WERI-Rb-1 (cell line): ENCODE measurements around the gene C2orf49.

Experiments
- DNase-seq: peaks from one replicate; pipeline ENCODE4 v3.0.0-alpha.2; 2020
- H3K27ac ChIP-seq: fragments of 250-450 bp; sonication (Bioruptor Pico); 2 replicates; pipeline ENCODE4 v1.5.1; 2020; ENCODE audit warnings: mild to moderate bottlenecking, moderate library complexity
- H3K27me3 ChIP-seq: fragments of 250-450 bp; sonication (Bioruptor Pico); 2 replicates; pipeline ENCODE4 v1.5.1; 2021; ENCODE audit warnings: mild to moderate bottlenecking, low read depth, moderate library complexity; ENCODE audit not compliant: insufficient read depth, severe bottlenecking
- H3K36me3 ChIP-seq: fragments of 250-450 bp; sonication (Bioruptor Pico); 2 replicates; pipeline ENCODE4 v1.5.1; 2020; ENCODE audit warnings: mild to moderate bottlenecking, moderate library complexity
- H3K4me3 ChIP-seq: 2 replicates; pipeline ENCODE4 v1.5.1; 2011; ENCODE audit warnings: low read depth, mild to moderate bottlenecking, control low read depth, low read length
- H3K9me3 ChIP-seq: fragments of 250-450 bp; sonication (Bioruptor Pico); 2 replicates; pipeline ENCODE4 v1.5.1; 2021; ENCODE audit warnings: mild to moderate bottlenecking, moderate library complexity; ENCODE audit not compliant: severe bottlenecking
- TF ChIP-seq, protein P1 (sequence below): IDR thresholded peaks from 2 replicates; pipeline ENCODE4 v1.5.1; 2011; ENCODE audit warnings: low read depth, mild to moderate bottlenecking, control low read depth, inconsistent platforms, low read length

C2orf49 gene

DNA sequence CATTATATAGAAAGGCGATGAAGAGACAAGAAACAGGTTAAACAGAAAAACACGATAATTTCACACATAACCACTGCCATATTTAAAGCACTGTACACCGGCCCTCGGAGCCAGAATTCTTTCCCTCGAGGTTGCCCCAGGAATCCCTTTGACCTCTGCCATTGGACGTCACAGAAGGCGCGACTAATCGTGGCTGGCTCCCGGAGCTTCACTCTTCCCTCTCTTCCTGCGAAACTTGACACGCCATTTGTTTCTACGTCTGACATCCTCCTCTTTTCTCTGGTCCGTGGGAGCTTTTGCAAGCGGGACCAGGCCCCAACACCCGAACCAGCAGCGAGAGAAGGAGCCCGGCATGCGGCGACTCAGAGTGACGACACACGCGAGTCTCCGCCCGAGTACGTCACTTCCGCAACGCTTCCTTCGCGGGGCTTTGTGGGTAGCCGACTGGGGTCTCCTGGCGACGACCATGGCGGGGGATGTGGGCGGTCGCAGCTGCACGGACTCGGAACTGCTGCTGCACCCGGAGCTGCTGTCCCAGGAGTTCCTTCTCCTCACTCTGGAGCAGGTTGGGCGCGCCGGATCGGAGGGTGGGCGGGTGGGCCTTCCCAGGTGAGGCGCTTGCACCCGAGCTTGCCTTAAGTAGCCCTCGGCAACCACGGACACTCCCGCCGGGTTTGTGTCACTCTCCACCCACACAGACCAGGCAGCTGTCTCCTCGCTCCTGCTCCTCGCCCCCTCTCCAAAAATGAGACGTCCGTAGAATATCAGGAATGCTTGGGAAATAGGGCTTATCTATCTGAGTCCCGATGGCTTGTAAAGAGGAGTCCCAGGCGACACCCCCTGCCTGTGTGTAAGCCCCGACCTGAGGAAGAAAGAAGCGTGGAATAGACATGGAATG, at the start of gene C2orf49:
TSS of gene C2orf49 (plus strand) at position 419 of the 898 bp plus-strand sequence. CDS start at position 467, 48 bp downstream.
- DNase-seq, result peak; percentile 87
- TF ChIP-seq, protein P1, sequence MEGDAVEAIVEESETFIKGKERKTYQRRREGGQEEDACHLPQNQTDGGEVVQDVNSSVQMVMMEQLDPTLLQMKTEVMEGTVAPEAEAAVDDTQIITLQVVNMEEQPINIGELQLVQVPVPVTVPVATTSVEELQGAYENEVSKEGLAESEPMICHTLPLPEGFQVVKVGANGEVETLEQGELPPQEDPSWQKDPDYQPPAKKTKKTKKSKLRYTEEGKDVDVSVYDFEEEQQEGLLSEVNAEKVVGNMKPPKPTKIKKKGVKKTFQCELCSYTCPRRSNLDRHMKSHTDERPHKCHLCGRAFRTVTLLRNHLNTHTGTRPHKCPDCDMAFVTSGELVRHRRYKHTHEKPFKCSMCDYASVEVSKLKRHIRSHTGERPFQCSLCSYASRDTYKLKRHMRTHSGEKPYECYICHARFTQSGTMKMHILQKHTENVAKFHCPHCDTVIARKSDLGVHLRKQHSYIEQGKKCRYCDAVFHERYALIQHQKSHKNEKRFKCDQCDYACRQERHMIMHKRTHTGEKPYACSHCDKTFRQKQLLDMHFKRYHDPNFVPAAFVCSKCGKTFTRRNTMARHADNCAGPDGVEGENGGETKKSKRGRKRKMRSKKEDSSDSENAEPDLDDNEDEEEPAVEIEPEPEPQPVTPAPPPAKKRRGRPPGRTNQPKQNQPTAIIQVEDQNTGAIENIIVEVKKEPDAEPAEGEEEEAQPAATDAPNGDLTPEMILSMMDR, result no peak

DNA sequence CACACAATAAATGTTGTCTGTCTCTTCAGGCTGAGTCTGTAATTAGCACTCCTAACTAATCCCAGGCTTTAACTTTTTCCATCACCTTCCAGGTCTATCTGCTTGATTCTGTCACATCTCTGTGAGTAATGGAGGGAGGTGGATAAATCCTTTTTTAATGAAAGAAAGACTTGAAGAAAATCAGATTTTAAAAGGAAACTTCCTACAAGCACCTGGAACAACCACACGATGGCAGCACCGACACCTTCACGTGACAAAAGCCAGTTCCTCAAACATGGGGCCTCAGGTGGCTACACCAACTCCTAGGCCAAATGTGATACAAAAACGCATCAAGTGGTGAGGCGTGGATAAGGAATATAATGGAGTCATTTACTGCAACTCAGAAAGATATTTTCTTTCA, 49.6 kb upstream of the C2orf49 start:
- H3K27me3 ChIP-seq, result no peaks in the 10 kb centered on the region
- no peaks in the 10 kb centered on the region for H3K9me3 ChIP-seq
- peak; percentile 50 for DNase-seq
- TF ChIP-seq, protein P1, result peak; percentile 55; the same call in 1 of the 2 replicates
- no peak overlapping the region for H3K27ac ChIP-seq
- H3K36me3 ChIP-seq, result peaks cover 37% of the 10 kb centered on the region
- no peak overlapping the region for H3K4me3 ChIP-seq

More for the DNA sequence above, at the start of gene C2orf49:
- H3K36me3 ChIP-seq, result peaks cover 32% of the 10 kb centered on the region
- H3K9me3 ChIP-seq, result no peaks in the 10 kb centered on the region
- peak within 1 kb of the TSS; percentile 100 for H3K4me3 ChIP-seq
- no peaks in the 10 kb centered on the region for H3K27me3 ChIP-seq
- H3K27ac ChIP-seq, result peak within 1 kb of the TSS; percentile 99

DNA sequence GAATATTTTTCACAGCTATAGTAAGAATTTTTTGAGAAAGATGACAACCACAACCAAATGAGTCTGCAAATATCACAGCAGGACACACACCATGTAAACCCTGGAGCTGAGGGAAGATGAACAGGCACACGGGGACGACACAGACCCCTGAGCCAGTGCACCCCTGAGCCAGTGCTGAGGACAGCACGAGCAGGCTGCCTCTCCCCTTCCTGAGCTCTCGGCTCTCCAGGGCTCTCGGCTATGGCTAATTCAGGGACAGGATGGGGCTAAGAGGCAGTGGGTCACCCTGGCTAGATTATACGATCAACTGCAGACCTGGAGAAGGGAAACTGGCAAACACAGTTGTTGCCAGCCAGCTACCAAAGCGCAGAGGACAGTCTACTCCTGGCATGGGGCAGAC, 49.2 kb upstream of the C2orf49 start:
- Histone ChIP-seq H3K27me3 (no peaks in the 10 kb centered on the region), H3K36me3 (peaks cover 38% of the 10 kb centered on the region), H3K9me3 (no peaks in the 10 kb centered on the region), H3K27ac (no peak overlapping the region), H3K4me3 (no peak overlapping the region)
- TF ChIP-seq, protein P1, result no peak
- no peak for DNase-seq

GRCh38 chr2:105290981-105291660, 46.2 kb upstream of the C2orf49 start:
- Histone ChIP-seq H3K27me3 (no peaks in the 10 kb centered on the region), H3K27ac (no peak overlapping the region), H3K4me3 (no peak overlapping the region), H3K36me3 (peaks cover 42% of the 10 kb centered on the region), H3K9me3 (no peaks in the 10 kb centered on the region)
- no peak for DNase-seq
- TF ChIP-seq, protein P1, result no peak

DNA sequence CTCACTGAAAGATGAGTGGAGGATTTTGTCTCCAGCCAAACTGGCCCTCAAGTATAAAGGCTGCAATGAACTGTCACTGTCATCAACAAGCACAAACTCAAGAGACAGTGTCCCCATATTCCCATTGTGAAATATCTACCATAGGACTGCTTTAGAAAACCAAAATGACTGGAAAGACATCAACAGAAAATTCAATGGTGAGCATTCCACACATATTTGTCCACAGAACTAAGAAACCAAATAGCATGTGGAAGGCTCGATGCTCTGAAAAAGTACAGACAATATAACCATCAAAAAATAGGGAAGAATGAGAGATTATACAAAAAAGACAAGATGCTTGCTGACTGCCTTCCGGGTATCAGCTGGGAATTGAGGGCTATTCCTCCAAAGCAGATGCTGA, 45.4 kb upstream of the C2orf49 start:
- no peak for DNase-seq
- no peak overlapping the region for H3K27ac ChIP-seq
- H3K27me3 ChIP-seq, result no peaks in the 10 kb centered on the region
- TF ChIP-seq, protein P1, result no peak
- H3K4me3 ChIP-seq, result no peak overlapping the region
- H3K36me3 ChIP-seq, result peaks cover 46% of the 10 kb centered on the region
- no peaks in the 10 kb centered on the region for H3K9me3 ChIP-seq
